Small intestine (tissue), 7 donors: ENCODE measurements around the gene CLDN11. TPM values are rescaled to one million over a fixed set of nuclear protein-coding genes. Genes with fewer than 3 reads are reported as not detected.

ENCODE experiments used
- DNase-seq, 2 donors: peaks; one replicate each; pipeline versions ENCODE4 v3.0.0 to v3.0.0-alpha.2; 2013
- FAIRE-seq: peaks from 2 replicates; lab custom pipeline; 2012; peaks lifted over from hg19 to GRCh38; lab: Jason Lieb, UNC
- H3K27ac ChIP-seq, 3 donors: one replicate each; pipeline ENCODE4 v1.5.1; 2013; ENCODE audit warnings: low read length in 2 of 3, mild to moderate bottlenecking in 2 of 3, control low read depth in 1 of 3, inconsistent platforms in 1 of 3, low read depth in 1 of 3, moderate library complexity in 1 of 3
- H3K27me3 ChIP-seq, 3 donors: one replicate each; pipeline ENCODE4 v1.6.1; 2013; ENCODE audit warnings: low read length in 3 of 3, inconsistent platforms in 1 of 3; ENCODE audit not compliant: control insufficient read depth in 3 of 3, insufficient read depth in 3 of 3
- H3K36me3 ChIP-seq, 3 donors: one replicate each; pipeline ENCODE4 v1.6.1; 2013; ENCODE audit warnings: low read length in 3 of 3, inconsistent platforms in 1 of 3, low read depth in 1 of 3, mild to moderate bottlenecking in 1 of 3, moderate library complexity in 1 of 3; ENCODE audit not compliant: control insufficient read depth in 3 of 3, insufficient read depth in 2 of 3
- H3K4me1 ChIP-seq, 3 donors: one replicate each; pipeline ENCODE4 v1.6.1; 2013; ENCODE audit warnings: low read length in 2 of 3, inconsistent platforms in 1 of 3, low read depth in 1 of 3, mild to moderate bottlenecking in 1 of 3, moderate library complexity in 1 of 3; ENCODE audit not compliant: control insufficient read depth in 3 of 3, insufficient read depth in 2 of 3
- H3K4me3 ChIP-seq, 3 donors: one replicate each; pipeline ENCODE4 v1.5.1; 2013; ENCODE audit warnings: low read length in 3 of 3, control low read depth in 1 of 3, inconsistent platforms in 1 of 3, low read depth in 1 of 3, mild to moderate bottlenecking in 1 of 3, moderate library complexity in 1 of 3
- H3K9me3 ChIP-seq, 2 donors: one replicate each; pipeline ENCODE4 v1.6.1; 2013; ENCODE audit warnings: low read depth in 1 of 2, low read length in 1 of 2; ENCODE audit not compliant: control insufficient read depth in 2 of 2, insufficient read depth in 1 of 2
- WGBS, 3 donors: extraction: QIAGEN DNeasy Blood & Tissue Kit; methylation state at CpG; one replicate each; pipeline ENCODE4 v1.1.7; 2013; 5-methylcytosine and 5-hydroxymethylcytosine counted together
- polyA plus RNA-seq, 4 donors: library from polyadenylated mRNA; stranded (reverse) in 3 of 4; unstranded in 1 of 4; fragments of 200-250 nt in 3 of 4; fragments of 120-200 nt in 1 of 4; gene quantifications; one replicate each; pipeline versions ENCODE4 v1.2.1 to v1.2.3, GENCODE V29; 2013
- donor health status: healthy with polysubstance abuse.
- donor health status: control.
- donor health status: control.
- donor health status: Bipolar disorder and iron deficiency.
- donor health status: healthy.

The CLDN11 gene
- polyA plus RNA-seq, 4 donors, result 0.45 to 6.5 (median 0.52) TPM

- Histone ChIP-seq H3K4me1 (peaks cover 0 to 12% (median 7%) of the 10 kb centered on the region in 3 donors), H3K4me3 (no peak overlapping the region), H3K27ac (no peak overlapping the region), H3K36me3 (no peaks in the 10 kb centered on the region), H3K9me3 (no peaks in the 10 kb centered on the region), H3K27me3 (peaks cover 7 to 30% (median 9%) of the 10 kb centered on the region in 3 donors)
- DNase-seq, result no peak
- FAIRE-seq, result no peak
- 74 to 82% (median 79%) methylated on average over 2 of the region's 2 CpGs for WGBS, 3 donors
These were observed 3.1 kb downstream of the CLDN11 start for GRCh38 chr3:170421758-170422157.

- no peak for FAIRE-seq
- peaks cover 0 to 9% (median 7%) of the 10 kb centered on the region in 3 donors for H3K4me1 ChIP-seq
- 71 to 85% (median 82%) methylated on average over 8 of the region's 8 CpGs for WGBS, 3 donors
- DNase-seq, result no peak
- H3K4me3 ChIP-seq, result no peak overlapping the region
- peaks cover 7 to 27% (median 9%) of the 10 kb centered on the region in 3 donors for H3K27me3 ChIP-seq
- H3K9me3 ChIP-seq, result no peaks in the 10 kb centered on the region
- no peak overlapping the region for H3K27ac ChIP-seq
- no peaks in the 10 kb centered on the region for H3K36me3 ChIP-seq
These were observed 4.4 kb downstream of the CLDN11 start for GRCh38 chr3:170423001-170423615.

- no peak overlapping the region for H3K4me3 ChIP-seq
- FAIRE-seq (no peak), DNase-seq (no peak)
- H3K9me3 ChIP-seq, result no peaks in the 10 kb centered on the region
- no peaks in the 10 kb centered on the region for H3K36me3 ChIP-seq
- WGBS, 3 donors, result 79 to 85% (median 80%) methylated on average over 8 of the region's 8 CpGs
- H3K27ac ChIP-seq, result no peak overlapping the region
- H3K27me3 ChIP-seq, result peaks cover 0 to 11% (median under 1%) of the 10 kb centered on the region in 3 donors
- H3K4me1 ChIP-seq, result no peaks in the 10 kb centered on the region
These were observed 6.2 kb downstream of the CLDN11 start for GRCh38 chr3:170424879-170425278.

GRCh38 chr3:170425491-170426239, 7.0 kb downstream of the CLDN11 start:
- no peaks in the 10 kb centered on the region for H3K4me1 ChIP-seq
- no peak for FAIRE-seq

GRCh38 chr3:170426240-170426797, 7.7 kb downstream of the CLDN11 start:
- FAIRE-seq (no peak), DNase-seq (no peak)
- no peak overlapping the region for H3K4me3 ChIP-seq
- WGBS, 3 donors, result 74 to 76% (median 74%) methylated on average over 2 of the region's 2 CpGs
- no peaks in the 10 kb centered on the region for H3K9me3 ChIP-seq
- H3K4me1 ChIP-seq, result no peaks in the 10 kb centered on the region
- H3K27me3 ChIP-seq, result peaks cover 0 to 2% (median 0%) of the 10 kb centered on the region in 3 donors
- no peak overlapping the region for H3K27ac ChIP-seq
- H3K36me3 ChIP-seq, result no peaks in the 10 kb centered on the region

More at GRCh38 chr3:170425491-170426239, 7.0 kb downstream of the CLDN11 start:
- Histone ChIP-seq H3K27ac (no peak overlapping the region), H3K27me3 (peaks cover 0 to 3% (median 0%) of the 10 kb centered on the region in 3 donors), H3K9me3 (no peaks in the 10 kb centered on the region), H3K36me3 (no peaks in the 10 kb centered on the region), H3K4me3 (no peak overlapping the region)
- DNase-seq, result no peak
- WGBS, 3 donors, result 60 to 75% (median 71%) methylated on average over 11 of the region's 11 CpGs

- Histone ChIP-seq H3K9me3 (no peaks in the 10 kb centered on the region), H3K4me3 (no peak overlapping the region), H3K27me3 (no peaks in the 10 kb centered on the region), H3K36me3 (no peaks in the 10 kb centered on the region), H3K4me1 (no peaks in the 10 kb centered on the region), H3K27ac (no peak overlapping the region)
- no peak for FAIRE-seq
- 55 to 79% (median 58%) methylated on average over 2 of the region's 2 CpGs for WGBS, 3 donors
- DNase-seq, result no peak
These were observed 9.4 kb downstream of the CLDN11 start for GRCh38 chr3:170428095-170428494.

GRCh38 chr3:170429050-170429449, 10.4 kb downstream of the CLDN11 start:
- DNase-seq, result no peak
- WGBS, 3 donors, result 68 to 87% (median 80%) methylated on average over 1 of the region's 1 CpG
- Histone ChIP-seq H3K27me3 (no peaks in the 10 kb centered on the region), H3K4me3 (no peak overlapping the region), H3K9me3 (no peaks in the 10 kb centered on the region), H3K36me3 (no peaks in the 10 kb centered on the region), H3K27ac (no peak overlapping the region), H3K4me1 (no peaks in the 10 kb centered on the region)
- FAIRE-seq, result no peak

GRCh38 chr3:170431054-170431453, 12.4 kb downstream of the CLDN11 start:
- Histone ChIP-seq H3K4me1 (no peaks in the 10 kb centered on the region), H3K27ac (no peak overlapping the region), H3K4me3 (no peak overlapping the region), H3K9me3 (no peaks in the 10 kb centered on the region), H3K27me3 (no peaks in the 10 kb centered on the region), H3K36me3 (no peaks in the 10 kb centered on the region)
- DNase-seq (no peak), FAIRE-seq (no peak)
- 94 to 98% (median 94%) methylated on average over 3 of the region's 3 CpGs for WGBS, 3 donors
